PC-3 (cell line): Measurements from ENCODE around the gene PYM1. TPM values are rescaled to one million over a fixed set of nuclear protein-coding genes. Genes with fewer than 3 reads are reported as not detected.

Experiments used
- ATAC-seq: fragments of 200-7000 bp; cut with Tn5 transposase; 2 replicates; pipeline ENCODE4 v1.9.1; 2020; ENCODE audit warnings: mild to moderate bottlenecking, moderate library complexity
- BruUV-seq: library from RNA; stranded (reverse); fragments of 400-500 nt; replicated peaks from 2 replicates; lab custom pipeline; 2021; lab: Mats Ljungman, UMichigan
- CTCF ChIA-PET: fragments of 300-600 bp; sonication (Branson Sonifier 250); formaldehyde crosslinking; loops from one replicate; lab custom pipeline; 2022; ENCODE audit warnings: antibody characterized with exemption; lab: Charles Lee
- POLR2A ChIA-PET: fragments of 300-600 bp; sonication (Branson Sonifier 250); formaldehyde crosslinking; loops from one replicate; lab custom pipeline; 2022; ENCODE audit warnings: antibody characterized with exemption; ENCODE audit not compliant: unreplicated experiment; lab: Charles Lee
- DNase-seq: peaks from one replicate; pipeline ENCODE4 v3.0.0-alpha.2; 2015
- H2AFZ ChIP-seq: fragments of 300-600 bp; sonication (generic); 2 replicates; pipeline ENCODE4 v1.6.0; 2016; ENCODE audit warnings: antibody characterized with exemption, low read length
- H3F3A ChIP-seq: fragments of 300-600 bp; sonication (generic); one replicate; pipeline ENCODE4 v1.6.0; 2017; ENCODE audit warnings: antibody characterized with exemption, low read length, control low read depth, mild to moderate bottlenecking; ENCODE audit not compliant: unreplicated experiment
- H3K27ac ChIP-seq: fragments of 300-600 bp; sonication (generic); 2 replicates; pipeline ENCODE4 v1.5.1; 2016; ENCODE audit warnings: mild to moderate bottlenecking, low read length
- H3K27me3 ChIP-seq: fragments of 300-600 bp; sonication (generic); 2 replicates; pipeline ENCODE4 v1.6.1; 2016; ENCODE audit warnings: low read length, mixed read lengths
- H3K36me3 ChIP-seq: fragments of 300-600 bp; sonication (generic); 2 replicates; pipeline ENCODE4 v1.6.1; 2016; ENCODE audit warnings: low read depth, mixed run types, low read length, mixed read lengths
- H3K4me1 ChIP-seq: fragments of 300-600 bp; sonication (generic); 2 replicates; pipeline ENCODE4 v1.5.1; 2016; ENCODE audit warnings: low read length; ENCODE audit not compliant: insufficient read depth
- H3K4me2 ChIP-seq: fragments of 300-600 bp; sonication (generic); 2 replicates; pipeline ENCODE4 v1.6.0; 2016; ENCODE audit warnings: low read length
- H3K4me3 ChIP-seq: fragments of 300-600 bp; sonication (generic); 2 replicates; pipeline ENCODE4 v1.5.1; 2016; ENCODE audit warnings: mild to moderate bottlenecking, low read length, mixed read lengths
- H3K79me2 ChIP-seq: fragments of 300-600 bp; sonication (generic); 2 replicates; pipeline ENCODE4 v1.6.1; 2017; ENCODE audit warnings: low read length, mixed read lengths
- H3K9ac ChIP-seq: fragments of 300-600 bp; sonication (generic); 2 replicates; pipeline ENCODE4 v1.6.0; 2016; ENCODE audit warnings: mild to moderate bottlenecking, low read length
- H3K9me2 ChIP-seq: fragments of 300-600 bp; sonication (generic); replicated peaks from 2 replicates; pipeline ENCODE4 v1.6.1; 2016; ENCODE audit warnings: mixed run types, low read length, mixed read lengths
- H3K9me3 ChIP-seq: fragments of 300-600 bp; sonication (generic); 2 replicates; pipeline ENCODE4 v1.6.1; 2016; ENCODE audit warnings: low read length, mixed read lengths
- H4K20me1 ChIP-seq: fragments of 300-600 bp; sonication (generic); 2 replicates; pipeline ENCODE4 v1.6.1; 2016; ENCODE audit warnings: low read length, mixed read lengths
- EZH2 ChIP-seq: fragments of 300-600 bp; sonication (generic); IDR thresholded peaks from one replicate; pipeline ENCODE4 v1.6.1; 2017; ENCODE audit warnings: antibody characterized with exemption, mild to moderate bottlenecking, low read length; ENCODE audit not compliant: unreplicated experiment
- EZH2phosphoT487 ChIP-seq: fragments of 300-600 bp; sonication (generic); IDR thresholded peaks from 2 replicates; pipeline ENCODE4 v1.6.1; 2018; ENCODE audit warnings: mild to moderate bottlenecking, antibody characterized with exemption, low read length, borderline replicate concordance
- intact Hi-C: fragments of 100-400 bp; cut with micrococcal nuclease; formaldehyde crosslinking; loops from 2 replicates; pipeline ENCODE4 v1.9.0; 2023
- total RNA-seq: library from RNA; depleted of rRNA; stranded (reverse); fragments of >200 nt; gene quantifications from 2 replicates; pipeline ENCODE4 v1.2.3, GENCODE V29; 2014
- TF ChIP-seq, protein P1 (sequence below): fragments of 300-600 bp; sonication (generic); conservative IDR thresholded peaks from 2 replicates; pipeline ENCODE4 v1.5.1; 2017; ENCODE audit warnings: antibody characterized with exemption, low read depth, mild to moderate bottlenecking, low read length

Gene PYM1
- total RNA-seq, 1 experiment from 2014 or later, result 39.0 TPM

DNA sequence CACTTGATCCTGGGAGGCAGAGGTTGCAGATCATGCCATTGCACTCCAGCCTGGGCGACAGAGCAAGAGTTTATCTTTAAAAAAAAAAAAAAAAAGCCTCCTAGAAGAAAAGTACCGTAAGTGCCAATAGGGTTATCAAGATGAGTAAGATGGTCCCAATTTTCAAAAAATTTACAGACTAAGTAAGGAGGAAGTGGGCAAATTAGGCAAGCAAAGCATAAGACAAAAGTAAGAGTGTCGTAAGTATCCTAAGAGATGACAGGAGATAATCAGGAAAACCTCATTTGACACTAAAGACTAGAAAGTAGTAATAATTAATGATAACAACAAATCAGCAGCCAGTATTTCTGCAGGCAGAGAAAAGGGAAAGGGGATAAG is 12.2 kb downstream of the PYM1 start:
- H3K27ac ChIP-seq, result no peak overlapping the region
- no peaks in the 10 kb centered on the region for H3K9me3 ChIP-seq
- H3K4me2 ChIP-seq, result no peak overlapping the region
- H3F3A ChIP-seq, result peaks cover 3% of the 10 kb centered on the region
- ChIA-PET CTCF (interaction anchor here (0.6 kb wide), 2 partner anchors 27 to 171 kb away, joined by 3 to 4 read pairs; no protein-coding TSS in a partner anchor), POLR2A (no interaction called here)
- no peak overlapping the region for H3K4me3 ChIP-seq
- no peaks in the 10 kb centered on the region for H4K20me1 ChIP-seq
- no peak overlapping the region for H3K9ac ChIP-seq
- intact Hi-C loops, result no loop called here
- H3K4me1 ChIP-seq, result peaks cover 28% of the 10 kb centered on the region
- no peak overlapping the region for H2AFZ ChIP-seq
- H3K9me2 ChIP-seq, result no peaks in the 10 kb centered on the region
- no peaks in the 10 kb centered on the region for H3K27me3 ChIP-seq
- BruUV-seq, result no TSS peak
- peaks cover 56% of the 10 kb centered on the region for H3K79me2 ChIP-seq
- DNase-seq (no peak), ATAC-seq (no peak)
- no peak for TF ChIP-seq EZH2
- TF ChIP-seq, protein P1, sequence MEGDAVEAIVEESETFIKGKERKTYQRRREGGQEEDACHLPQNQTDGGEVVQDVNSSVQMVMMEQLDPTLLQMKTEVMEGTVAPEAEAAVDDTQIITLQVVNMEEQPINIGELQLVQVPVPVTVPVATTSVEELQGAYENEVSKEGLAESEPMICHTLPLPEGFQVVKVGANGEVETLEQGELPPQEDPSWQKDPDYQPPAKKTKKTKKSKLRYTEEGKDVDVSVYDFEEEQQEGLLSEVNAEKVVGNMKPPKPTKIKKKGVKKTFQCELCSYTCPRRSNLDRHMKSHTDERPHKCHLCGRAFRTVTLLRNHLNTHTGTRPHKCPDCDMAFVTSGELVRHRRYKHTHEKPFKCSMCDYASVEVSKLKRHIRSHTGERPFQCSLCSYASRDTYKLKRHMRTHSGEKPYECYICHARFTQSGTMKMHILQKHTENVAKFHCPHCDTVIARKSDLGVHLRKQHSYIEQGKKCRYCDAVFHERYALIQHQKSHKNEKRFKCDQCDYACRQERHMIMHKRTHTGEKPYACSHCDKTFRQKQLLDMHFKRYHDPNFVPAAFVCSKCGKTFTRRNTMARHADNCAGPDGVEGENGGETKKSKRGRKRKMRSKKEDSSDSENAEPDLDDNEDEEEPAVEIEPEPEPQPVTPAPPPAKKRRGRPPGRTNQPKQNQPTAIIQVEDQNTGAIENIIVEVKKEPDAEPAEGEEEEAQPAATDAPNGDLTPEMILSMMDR, result no peak
- no peak for TF ChIP-seq EZH2phosphoT487
- H3K36me3 ChIP-seq, result peaks cover 8% of the 10 kb centered on the region; the same call in 1 of the 2 replicates

DNA sequence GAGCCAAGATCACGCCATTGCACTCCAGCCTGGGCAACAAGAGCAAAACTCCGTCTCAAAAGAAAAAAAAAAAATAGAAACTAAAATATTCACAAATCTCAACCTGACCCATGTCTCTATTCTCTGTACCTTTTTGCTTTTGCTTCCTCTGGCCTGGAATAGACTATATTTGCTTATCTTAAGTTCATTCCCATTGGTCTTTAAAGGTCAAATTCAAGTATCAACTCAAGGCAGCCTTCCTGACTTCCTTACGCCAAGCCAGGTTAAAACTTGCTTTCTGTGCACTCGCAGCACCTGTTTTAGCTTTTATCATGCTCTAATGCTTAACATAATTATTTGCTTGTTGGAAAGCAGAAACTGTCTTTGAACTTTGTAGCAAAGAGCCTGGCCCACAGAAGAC is 14.8 kb downstream of the PYM1 start:
- peaks cover 8% of the 10 kb centered on the region; the same call in 1 of the 2 replicates for H3K36me3 ChIP-seq
- ATAC-seq, result no peak
- peaks cover 36% of the 10 kb centered on the region for H3K79me2 ChIP-seq
- no peak overlapping the region for H3K4me2 ChIP-seq
- no peak overlapping the region for H2AFZ ChIP-seq
- BruUV-seq, result no TSS peak
- peaks cover 16% of the 10 kb centered on the region; the same call in 1 of the 2 replicates for H3K4me1 ChIP-seq
- no peaks in the 10 kb centered on the region for H3K27me3 ChIP-seq
- no peak for DNase-seq
- no peak overlapping the region for H3K9ac ChIP-seq
- TF ChIP-seq EZH2 (no peak), EZH2phosphoT487 (no peak)
- TF ChIP-seq, protein P1, result no peak
- intact Hi-C loops, result no loop called here
- H3K4me3 ChIP-seq, result no peak overlapping the region
- H4K20me1 ChIP-seq, result no peaks in the 10 kb centered on the region
- H3K9me3 ChIP-seq, result no peaks in the 10 kb centered on the region
- H3K27ac ChIP-seq, result no peak overlapping the region
- ChIA-PET POLR2A (no interaction called here), CTCF (no interaction called here)
- no peaks in the 10 kb centered on the region for H3K9me2 ChIP-seq
- peaks cover 3% of the 10 kb centered on the region for H3F3A ChIP-seq

DNA sequence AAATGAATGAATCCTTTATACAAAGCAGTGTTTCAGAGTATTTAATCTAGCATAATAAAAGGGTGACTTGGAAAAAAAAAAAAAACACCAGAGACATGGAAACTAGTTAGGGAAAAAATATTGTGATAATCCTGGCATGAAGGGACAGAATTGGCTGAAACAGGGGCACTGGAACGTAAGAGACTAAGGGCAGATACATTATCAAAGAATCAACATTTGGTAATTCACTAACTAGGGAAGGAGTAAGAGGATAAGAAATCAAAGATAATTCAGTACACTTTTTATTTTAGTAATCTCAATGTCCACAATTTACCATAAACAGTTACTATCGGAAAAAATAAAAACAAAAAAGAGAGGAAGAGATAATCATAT is 18.2 kb downstream of the PYM1 start:
- Histone ChIP-seq H3K36me3 (peaks cover 8% of the 10 kb centered on the region; the same call in 1 of the 2 replicates), H3F3A (no peaks in the 10 kb centered on the region), H3K27ac (no peak overlapping the region), H3K27me3 (no peaks in the 10 kb centered on the region), H3K4me3 (no peak overlapping the region), H2AFZ (no peak overlapping the region), H3K79me2 (0 out of 2 replicates have a peak, but pooled peaks cover 8% of the 10 kb centered on the region), H3K4me1 (peaks cover 13% of the 10 kb centered on the region; the same call in 1 of the 2 replicates), H3K9ac (no peak overlapping the region), H3K9me3 (no peaks in the 10 kb centered on the region), H3K9me2 (no peaks in the 10 kb centered on the region), H4K20me1 (no peaks in the 10 kb centered on the region), H3K4me2 (peak overlapping the region; percentile 2; the same call in 1 of the 2 replicates)
- no peak for DNase-seq
- intact Hi-C loops, result no loop called here
- TF ChIP-seq, protein P1, result no peak
- TF ChIP-seq EZH2, result no peak
- no peak for TF ChIP-seq EZH2phosphoT487
- ChIA-PET POLR2A (interaction anchor here (1.4 kb wide), 1 partner anchor 92 kb away, joined by 4 read pairs; the partner anchor contains the start of genes ORMDL2 and SARNP), CTCF (no interaction called here)
- no peak for ATAC-seq
- no TSS peak for BruUV-seq
